HCT116 (cell line): Measurements from ENCODE around the gene PTPN9. TPM values are rescaled to one million over a fixed set of nuclear protein-coding genes. Genes with fewer than 3 reads are reported as not detected.

Experiments used
- ATAC-seq: fragments of 200-7000 bp; cut with Tn5 transposase; 2 replicates; pipeline ENCODE4 v1.9.1; 2020; ENCODE audit warnings: mild to moderate bottlenecking, moderate library complexity
- BruUV-seq: library from RNA; stranded (reverse); fragments of 400-500 nt; replicated peaks from 2 replicates; lab custom pipeline; 2021; lab: Mats Ljungman, UMichigan
- CTCF ChIA-PET: fragments of 300-600 bp; sonication (Branson Sonifier 250); formaldehyde crosslinking; loops from one replicate; lab custom pipeline; 2021; ENCODE audit warnings: antibody characterized with exemption; lab: Charles Lee
- POLR2A ChIA-PET: fragments of 300-600, 350-600 bp; sonication (Branson Sonifier 250); formaldehyde crosslinking; loops from one replicate; lab custom pipeline; 2021; ENCODE audit warnings: antibody characterized with exemption; lab: Charles Lee
- RAD21 ChIA-PET, 2 experiments: fragments of 300-600 bp; sonication (Branson Sonifier 250); formaldehyde crosslinking; loops; one replicate each; lab custom pipeline; 2023; ENCODE audit warnings: low total read pairs in 2 of 2; ENCODE audit not compliant: uncharacterized antibody in 2 of 2, unreplicated experiment in 2 of 2, low non-redundant PET in 1 of 2; lab: Charles Lee
- DNase-seq: peaks from one replicate; pipeline ENCODE4 v3.0.0-alpha.2; 2010; ENCODE audit warnings: low read depth, low spot score
- H2AFZ ChIP-seq: fragments of 200-600 bp; shearing (Covaris generic), sonication (generic); 2 replicates; pipeline ENCODE4 v1.6.1; 2017; ENCODE audit warnings: low read depth, mixed run types, mixed read lengths, antibody characterized with exemption, low read length; ENCODE audit not compliant: poor library complexity, severe bottlenecking
- H3K27ac ChIP-seq: 2 replicates; pipeline ENCODE4 v1.5.1; 2012; ENCODE audit warnings: low read depth, low read length
- H3K27me3 ChIP-seq: fragments of 200-600 bp; sonication (generic); 2 replicates; pipeline ENCODE4 v1.6.1; 2016; ENCODE audit warnings: mixed run types, low read length, mixed read lengths; ENCODE audit not compliant: insufficient read depth
- H3K36me3 ChIP-seq, 2 experiments: fragments of 200-500 bp in 1 of 2; fragments of 200-600 bp in 1 of 2; sonication (Bioruptor generic) in 1 of 2; sonication (generic) in 1 of 2; 2 replicates each; pipeline versions ENCODE4 v1.5.1 to v1.6.1; 2014 to 2016; ENCODE audit warnings: low read length in 2 of 2, inconsistent platforms in 1 of 2, mixed read lengths in 1 of 2, mixed run types in 1 of 2; ENCODE audit not compliant: insufficient read depth in 2 of 2, control insufficient read depth in 1 of 2
- H3K4me1 ChIP-seq, 2 experiments: fragments of 200-600 bp in 1 of 2; sonication (generic) in 1 of 2; 2 replicates each; pipeline versions ENCODE4 v1.5.1 to v1.6.1; 2012 to 2017; ENCODE audit warnings: low read length in 2 of 2, inconsistent platforms in 1 of 2, mild to moderate bottlenecking in 1 of 2, mixed read lengths in 1 of 2, mixed run types in 1 of 2, moderate library complexity in 1 of 2; ENCODE audit not compliant: insufficient read depth in 2 of 2, control insufficient read depth in 1 of 2
- H3K4me2 ChIP-seq: fragments of 200-600 bp; sonication (generic); 2 replicates; pipeline ENCODE4 v1.6.1; 2017; ENCODE audit warnings: mixed run types, low read length, mixed read lengths
- H3K4me3 ChIP-seq, 2 experiments: fragments of 200-600 bp in 1 of 2; sonication (generic) in 1 of 2; replicated peaks in 1 of 2; 2 replicates each; pipeline ENCODE4 v1.5.1; 2011 to 2016; ENCODE audit warnings: low read length in 2 of 2, control low read depth in 1 of 2, low read depth in 1 of 2, mild to moderate bottlenecking in 1 of 2, mixed read lengths in 1 of 2, mixed run types in 1 of 2
- H3K79me2 ChIP-seq: fragments of 200-600 bp; sonication (generic); 2 replicates; pipeline ENCODE4 v1.6.1; 2017; ENCODE audit warnings: mild to moderate bottlenecking, mixed run types, low read length, moderate library complexity, mixed read lengths; ENCODE audit not compliant: insufficient read depth
- H3K9ac ChIP-seq: fragments of 200-600 bp; sonication (generic); 2 replicates; pipeline ENCODE4 v1.6.1; 2016; ENCODE audit warnings: low read length, mixed read lengths
- H3K9me2 ChIP-seq: fragments of 200-600 bp; sonication (generic), shearing (Covaris generic); 2 replicates; pipeline ENCODE4 v1.6.1; 2017; ENCODE audit warnings: mixed run types, mild to moderate bottlenecking, moderate library complexity; ENCODE audit not compliant: insufficient read depth
- H3K9me3 ChIP-seq, 2 experiments: fragments of 200-500 bp in 1 of 2; fragments of 200-600 bp in 1 of 2; sonication (Bioruptor generic) in 1 of 2; sonication (generic) in 1 of 2; 2 replicates each; pipeline ENCODE4 v1.6.1; 2014 to 2017; ENCODE audit warnings: low read length in 2 of 2, mixed read lengths in 2 of 2, inconsistent platforms in 1 of 2, low read depth in 1 of 2, mild to moderate bottlenecking in 1 of 2, mixed run types in 1 of 2, moderate library complexity in 1 of 2; ENCODE audit not compliant: control insufficient read depth in 1 of 2, insufficient read depth in 1 of 2
- H4K20me1 ChIP-seq: fragments of 200-600 bp; sonication (generic), shearing (Covaris generic); 2 replicates; pipeline ENCODE4 v1.6.1; 2017; ENCODE audit warnings: mixed run types, mild to moderate bottlenecking, moderate library complexity; ENCODE audit not compliant: insufficient read depth
- ATF3 ChIP-seq: IDR thresholded peaks from 2 replicates; pipeline ENCODE4 v1.6.1; 2012
- EZH2 ChIP-seq: fragments of 200-600 bp; sonication (generic); IDR thresholded peaks from 2 replicates; pipeline ENCODE4 v1.6.1; 2017; ENCODE audit warnings: antibody characterized with exemption, mixed run types
- RAD21 ChIP-seq: IDR thresholded peaks from 2 replicates; pipeline ENCODE4 v1.6.1; 2012; ENCODE audit warnings: low read depth, mild to moderate bottlenecking
- intact Hi-C: fragments of 100-400 bp; cut with micrococcal nuclease; formaldehyde crosslinking; loops from 2 replicates; pipeline ENCODE4 v1.10.0; 2022
- total RNA-seq: library from RNA; stranded (reverse); gene quantifications from one replicate; pipeline ENCODE4 v1.2.1, GENCODE V29; 2021; ENCODE audit not compliant: unreplicated experiment
- TF ChIP-seq, protein P1 (sequence below), 3 experiments: fragments of 200-600 bp in 1 of 3; sonication (generic) in 1 of 3; IDR thresholded peaks in 2 of 3; conservative IDR thresholded peaks in 1 of 3; 2 replicates each; pipeline ENCODE4 v1.5.1; 2012 to 2017; ENCODE audit warnings: low read depth in 2 of 3, low read length in 2 of 3, antibody characterized with exemption in 1 of 3, borderline replicate concordance in 1 of 3, control low read depth in 1 of 3, mild to moderate bottlenecking in 1 of 3, mixed read lengths in 1 of 3, mixed run types in 1 of 3, moderate library complexity in 1 of 3; ENCODE audit not compliant: insufficient read depth in 1 of 3

PTPN9 gene
- total RNA-seq, 1 experiment from 2014 or later = 21.1 TPM

DNA sequence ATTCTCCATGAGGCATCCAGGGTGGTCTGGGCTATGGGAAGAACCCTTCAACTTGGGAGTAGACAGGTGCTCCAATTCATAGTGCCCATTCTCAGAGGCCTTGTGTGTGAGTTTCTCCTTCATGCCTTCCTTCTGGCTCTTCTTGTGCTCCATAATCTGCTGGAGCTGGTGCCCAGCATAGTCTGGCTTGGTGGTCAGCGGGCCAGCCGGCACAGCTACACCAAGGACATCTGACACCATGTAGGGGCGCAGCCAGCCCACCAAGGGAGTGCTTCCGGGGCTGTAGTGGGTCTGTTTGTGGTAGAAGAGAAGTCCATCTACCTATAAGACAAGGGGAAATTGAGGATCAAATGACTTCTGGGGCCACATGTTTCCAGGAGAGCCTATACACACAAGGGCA lies 19.2 kb upstream of the PTPN9 start:
- no peak overlapping the region for H3K9ac ChIP-seq
- ATAC-seq (no peak), DNase-seq (no peak)
- no peak overlapping the region for H3K27ac ChIP-seq
- H3K36me3 ChIP-seq = peaks cover 0 to 15% of the 10 kb centered on the region in 2 experiments; a peak in 2 of 4 replicates
- H3K79me2 ChIP-seq = no peaks in the 10 kb centered on the region
- TF ChIP-seq ATF3 = no peak
- TF ChIP-seq, all 23 proteins: peak for 0
- Histone ChIP-seq H3K4me3 (no peak overlapping the region), H3K4me2 (no peak overlapping the region), H4K20me1 (no peaks in the 10 kb centered on the region), H3K9me3 (no peaks in the 10 kb centered on the region), H3K4me1 (no peaks in the 10 kb centered on the region), H3K27me3 (no peaks in the 10 kb centered on the region), H2AFZ (no peak overlapping the region), H3K9me2 (no peaks in the 10 kb centered on the region)
- intact Hi-C loops = no loop called here
- BruUV-seq = no TSS peak
- ChIA-PET RAD21 (no interaction called here), CTCF (interaction anchor here (1.2 kb wide), 1 partner anchor 28 kb away, joined by 6 read pairs; the partner anchor contains the start of gene SNUPN), POLR2A (no interaction called here)

DNA sequence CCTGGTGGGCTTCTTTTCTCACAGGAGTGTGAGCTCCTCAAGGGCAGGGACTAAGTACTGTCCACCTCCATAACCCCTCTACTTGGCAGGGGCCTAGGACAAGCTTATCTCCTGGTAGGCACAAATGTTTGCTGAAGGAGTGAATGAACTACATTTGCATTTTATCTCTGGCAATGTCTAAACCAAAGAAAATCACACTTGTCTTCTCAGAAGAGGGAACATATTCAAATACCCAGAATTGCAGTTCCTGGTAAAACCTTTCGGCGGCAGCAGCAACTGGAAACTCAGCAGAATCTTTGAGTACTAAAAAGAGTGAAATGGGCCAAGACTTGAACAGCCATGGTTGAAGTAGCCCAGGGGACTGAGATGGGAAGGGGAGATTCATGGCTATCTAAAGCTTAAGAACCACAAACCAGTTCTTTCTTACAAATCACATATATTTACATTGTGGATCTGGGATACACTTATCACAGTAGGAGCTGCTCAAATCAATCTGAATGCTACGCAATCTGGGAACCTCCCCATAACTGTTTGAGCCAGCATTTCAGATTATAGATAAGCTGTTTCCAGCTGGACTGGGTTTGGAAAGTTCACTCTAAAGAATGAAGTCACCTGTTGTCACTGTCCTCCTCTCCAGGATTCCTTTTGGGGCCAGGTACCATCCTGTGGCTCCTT lies 18.7 kb upstream of the PTPN9 start:
- Histone ChIP-seq H4K20me1 (no peaks in the 10 kb centered on the region), H2AFZ (no peak overlapping the region), H3K9ac (no peak overlapping the region), H3K27me3 (no peaks in the 10 kb centered on the region), H3K9me2 (no peaks in the 10 kb centered on the region), H3K9me3 (no peaks in the 10 kb centered on the region), H3K79me2 (no peaks in the 10 kb centered on the region), H3K36me3 (peaks cover 0 to 15% of the 10 kb centered on the region in 2 experiments; a peak in 2 of 4 replicates), H3K27ac (no peak overlapping the region), H3K4me2 (no peak overlapping the region), H3K4me1 (no peaks in the 10 kb centered on the region), H3K4me3 (no peak overlapping the region)
- POLR2A ChIA-PET = no interaction called here
- ATAC-seq (peak; percentile 54), DNase-seq (no peak)
- intact Hi-C loops = no loop called here
- peak; percentile 33; the same call in 1 of the 2 replicates for TF ChIP-seq RAD21
- TF ChIP-seq EZH2 = no peak
- TF ChIP-seq, protein P1, sequence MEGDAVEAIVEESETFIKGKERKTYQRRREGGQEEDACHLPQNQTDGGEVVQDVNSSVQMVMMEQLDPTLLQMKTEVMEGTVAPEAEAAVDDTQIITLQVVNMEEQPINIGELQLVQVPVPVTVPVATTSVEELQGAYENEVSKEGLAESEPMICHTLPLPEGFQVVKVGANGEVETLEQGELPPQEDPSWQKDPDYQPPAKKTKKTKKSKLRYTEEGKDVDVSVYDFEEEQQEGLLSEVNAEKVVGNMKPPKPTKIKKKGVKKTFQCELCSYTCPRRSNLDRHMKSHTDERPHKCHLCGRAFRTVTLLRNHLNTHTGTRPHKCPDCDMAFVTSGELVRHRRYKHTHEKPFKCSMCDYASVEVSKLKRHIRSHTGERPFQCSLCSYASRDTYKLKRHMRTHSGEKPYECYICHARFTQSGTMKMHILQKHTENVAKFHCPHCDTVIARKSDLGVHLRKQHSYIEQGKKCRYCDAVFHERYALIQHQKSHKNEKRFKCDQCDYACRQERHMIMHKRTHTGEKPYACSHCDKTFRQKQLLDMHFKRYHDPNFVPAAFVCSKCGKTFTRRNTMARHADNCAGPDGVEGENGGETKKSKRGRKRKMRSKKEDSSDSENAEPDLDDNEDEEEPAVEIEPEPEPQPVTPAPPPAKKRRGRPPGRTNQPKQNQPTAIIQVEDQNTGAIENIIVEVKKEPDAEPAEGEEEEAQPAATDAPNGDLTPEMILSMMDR (IDR thresholded peaks at IDR 0.05 in 2 of 3, conservative IDR thresholded peaks at IDR 0.05 in 1 of 3; ENCODE audit: borderline replicate concordance in 1 of 3, insufficient read depth in 1 of 3, low read depth in 2 of 3, low read length in 2 of 3) = peak; percentile 9 to 54 (median 42); a peak in 5 of 6 replicates
- CTCF ChIA-PET = interaction anchor here (1.2 kb wide), 1 partner anchor 29 kb away, joined by 6 read pairs; the partner anchor contains the start of gene SNUPN
- RAD21 ChIA-PET = no interaction called here
- BruUV-seq = no TSS peak
